ENCODE measurements around the gene METTL4.

The METTL4 gene

DNA sequence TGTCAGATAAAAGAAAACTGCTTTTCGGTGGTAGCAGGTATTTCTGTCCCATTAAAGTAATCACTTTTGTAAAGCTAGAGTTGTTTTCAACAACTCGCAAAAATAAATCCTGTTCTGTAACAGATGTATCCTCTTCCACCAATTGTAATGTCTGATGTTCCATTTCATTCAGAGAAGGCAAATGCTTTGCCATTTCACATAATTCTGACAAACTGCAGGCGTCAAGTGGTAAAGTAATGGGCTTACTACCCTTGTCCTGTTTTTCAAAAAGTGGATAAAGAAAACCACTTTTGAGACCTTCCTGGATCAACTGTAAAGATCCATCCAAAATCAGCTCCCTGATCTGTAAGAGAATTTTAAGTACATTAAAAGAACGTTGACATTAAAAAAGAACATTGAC lies 16.6 kb downstream of the METTL4 start:
- H3K79me2 ChIP-seq (ENCODE audit: low read length), result no peaks in the 10 kb centered on the region
- H3K4me3 ChIP-seq (ENCODE audit: low read length), result no peak overlapping the region
- H3K9me2 ChIP-seq (replicated peaks; ENCODE audit: insufficient read depth, low read length), result no peaks in the 10 kb centered on the region
- H3K9me3 ChIP-seq (replicated peaks; ENCODE audit: insufficient read depth, low read length), result no peaks in the 10 kb centered on the region
- no peak overlapping the region for H3K4me2 ChIP-seq (ENCODE audit: low read depth, low read length)
- no peak overlapping the region for H2AFZ ChIP-seq (ENCODE audit: low read length)
- H3K4me1 ChIP-seq (ENCODE audit: low read length), result no peaks in the 10 kb centered on the region
- DNase-seq, result no peak
- H3K9ac ChIP-seq (ENCODE audit: low read length), result no peak overlapping the region
- no peaks in the 10 kb centered on the region for H3F3A ChIP-seq (ENCODE audit: insufficient read depth, low read length)
- no peaks in the 10 kb centered on the region for H3K36me3 ChIP-seq (replicated peaks; ENCODE audit: insufficient read depth, low read length)
- TF ChIP-seq, protein P1, sequence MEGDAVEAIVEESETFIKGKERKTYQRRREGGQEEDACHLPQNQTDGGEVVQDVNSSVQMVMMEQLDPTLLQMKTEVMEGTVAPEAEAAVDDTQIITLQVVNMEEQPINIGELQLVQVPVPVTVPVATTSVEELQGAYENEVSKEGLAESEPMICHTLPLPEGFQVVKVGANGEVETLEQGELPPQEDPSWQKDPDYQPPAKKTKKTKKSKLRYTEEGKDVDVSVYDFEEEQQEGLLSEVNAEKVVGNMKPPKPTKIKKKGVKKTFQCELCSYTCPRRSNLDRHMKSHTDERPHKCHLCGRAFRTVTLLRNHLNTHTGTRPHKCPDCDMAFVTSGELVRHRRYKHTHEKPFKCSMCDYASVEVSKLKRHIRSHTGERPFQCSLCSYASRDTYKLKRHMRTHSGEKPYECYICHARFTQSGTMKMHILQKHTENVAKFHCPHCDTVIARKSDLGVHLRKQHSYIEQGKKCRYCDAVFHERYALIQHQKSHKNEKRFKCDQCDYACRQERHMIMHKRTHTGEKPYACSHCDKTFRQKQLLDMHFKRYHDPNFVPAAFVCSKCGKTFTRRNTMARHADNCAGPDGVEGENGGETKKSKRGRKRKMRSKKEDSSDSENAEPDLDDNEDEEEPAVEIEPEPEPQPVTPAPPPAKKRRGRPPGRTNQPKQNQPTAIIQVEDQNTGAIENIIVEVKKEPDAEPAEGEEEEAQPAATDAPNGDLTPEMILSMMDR (IDR thresholded peaks at IDR 0.05; ENCODE audit: low read length), result no peak
- no peak for TF ChIP-seq EZH2phosphoT487 (IDR thresholded peaks at IDR 0.05; ENCODE audit: low read length)
- no peak for TF ChIP-seq EZH2 (optimal IDR thresholded peaks at IDR 0.05; ENCODE audit: low read depth, low read length)
- no peak overlapping the region for H3K27ac ChIP-seq (ENCODE audit: low read length)
- H3K27me3 ChIP-seq (replicated peaks; ENCODE audit: insufficient read depth, low read length), result no peaks in the 10 kb centered on the region
- H4K20me1 ChIP-seq (ENCODE audit: insufficient read depth, low read length), result no peaks in the 10 kb centered on the region

DNA sequence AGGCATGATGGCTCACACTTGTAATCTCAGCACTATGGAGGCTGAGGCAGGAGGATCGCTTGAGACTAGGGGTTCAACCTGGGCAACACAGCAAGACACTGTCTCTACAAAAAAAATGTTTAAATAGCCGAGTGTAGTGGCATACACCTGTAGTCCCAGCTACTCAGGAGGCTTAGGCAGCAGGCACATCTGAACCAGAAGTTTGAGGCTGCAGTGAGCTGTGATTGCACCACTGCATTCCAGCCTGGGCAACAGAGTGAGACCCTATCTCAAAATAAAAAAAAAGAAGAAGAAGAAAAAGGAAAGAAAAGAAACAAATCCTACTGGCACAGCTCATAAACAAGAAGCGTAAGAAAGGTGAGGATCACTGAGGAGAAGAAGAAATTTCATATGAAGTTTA lies 19.9 kb downstream of the METTL4 start:
- TF ChIP-seq EZH2 (optimal IDR thresholded peaks at IDR 0.05; ENCODE audit: low read depth, low read length), result no peak
- no peak for TF ChIP-seq EZH2phosphoT487 (IDR thresholded peaks at IDR 0.05; ENCODE audit: low read length)
- TF ChIP-seq, protein P1 (IDR thresholded peaks at IDR 0.05; ENCODE audit: low read length), result no peak
- Histone ChIP-seq H3K27me3 (replicated peaks; ENCODE audit: insufficient read depth, low read length) (no peaks in the 10 kb centered on the region), H3K27ac (ENCODE audit: low read length) (no peak overlapping the region), H3K9me3 (replicated peaks; ENCODE audit: insufficient read depth, low read length) (no peaks in the 10 kb centered on the region), H4K20me1 (ENCODE audit: insufficient read depth, low read length) (no peaks in the 10 kb centered on the region), H3K4me3 (ENCODE audit: low read length) (no peak overlapping the region), H3K9me2 (replicated peaks; ENCODE audit: insufficient read depth, low read length) (no peaks in the 10 kb centered on the region), H3K79me2 (ENCODE audit: low read length) (no peaks in the 10 kb centered on the region), H3K36me3 (replicated peaks; ENCODE audit: insufficient read depth, low read length) (no peaks in the 10 kb centered on the region), H2AFZ (ENCODE audit: low read length) (no peak overlapping the region), H3K4me2 (ENCODE audit: low read depth, low read length) (no peak overlapping the region), H3K9ac (ENCODE audit: low read length) (no peak overlapping the region), H3F3A (ENCODE audit: insufficient read depth, low read length) (no peaks in the 10 kb centered on the region), H3K4me1 (ENCODE audit: low read length) (no peaks in the 10 kb centered on the region)
- DNase-seq, result no peak

DNA sequence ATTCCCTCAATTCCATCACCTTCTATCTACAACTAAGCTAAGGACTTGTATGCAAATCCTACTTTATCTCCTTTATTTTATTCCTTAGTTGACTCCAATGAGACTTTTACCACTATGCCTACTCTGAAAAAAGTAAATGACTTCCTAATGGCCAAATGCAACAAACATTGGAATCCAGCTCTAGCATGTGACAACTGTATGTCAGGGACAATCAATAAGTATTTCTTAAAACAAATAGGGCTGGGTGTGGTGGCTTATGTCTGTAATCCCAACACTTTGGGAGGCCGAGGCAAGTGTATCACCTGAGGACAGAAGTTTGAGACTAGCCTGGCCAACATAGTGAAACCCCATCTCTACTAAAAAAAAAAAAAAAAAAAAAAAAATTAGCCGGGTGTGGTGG lies 21.8 kb downstream of the METTL4 start:
- Histone ChIP-seq H3K27ac (ENCODE audit: low read length) (no peak overlapping the region), H3K27me3 (replicated peaks; ENCODE audit: insufficient read depth, low read length) (no peaks in the 10 kb centered on the region), H3K4me1 (ENCODE audit: low read length) (no peaks in the 10 kb centered on the region), H3K79me2 (ENCODE audit: low read length) (no peaks in the 10 kb centered on the region), H3K4me3 (ENCODE audit: low read length) (no peak overlapping the region), H3F3A (ENCODE audit: insufficient read depth, low read length) (no peaks in the 10 kb centered on the region), H4K20me1 (ENCODE audit: insufficient read depth, low read length) (no peaks in the 10 kb centered on the region), H3K36me3 (replicated peaks; ENCODE audit: insufficient read depth, low read length) (no peaks in the 10 kb centered on the region), H2AFZ (ENCODE audit: low read length) (no peak overlapping the region), H3K9ac (ENCODE audit: low read length) (no peak overlapping the region), H3K9me2 (replicated peaks; ENCODE audit: insufficient read depth, low read length) (no peaks in the 10 kb centered on the region), H3K9me3 (replicated peaks; ENCODE audit: insufficient read depth, low read length) (no peaks in the 10 kb centered on the region), H3K4me2 (ENCODE audit: low read depth, low read length) (no peak overlapping the region)
- no peak for DNase-seq
- no peak for TF ChIP-seq EZH2phosphoT487 (IDR thresholded peaks at IDR 0.05; ENCODE audit: low read length)
- TF ChIP-seq EZH2 (optimal IDR thresholded peaks at IDR 0.05; ENCODE audit: low read depth, low read length), result no peak
- TF ChIP-seq, protein P1 (IDR thresholded peaks at IDR 0.05; ENCODE audit: low read length), result no peak
